ENCODE results near the gene BZW2. TPM values are rescaled to one million over a fixed set of nuclear protein-coding genes. Genes with fewer than 3 reads are reported as not detected.

The BZW2 gene
- total and polyA plus RNA-seq, 2 donors (not counting 1 experiment from before 2014, with no cell fraction given), result 18.4 to 20.6 TPM

DNA sequence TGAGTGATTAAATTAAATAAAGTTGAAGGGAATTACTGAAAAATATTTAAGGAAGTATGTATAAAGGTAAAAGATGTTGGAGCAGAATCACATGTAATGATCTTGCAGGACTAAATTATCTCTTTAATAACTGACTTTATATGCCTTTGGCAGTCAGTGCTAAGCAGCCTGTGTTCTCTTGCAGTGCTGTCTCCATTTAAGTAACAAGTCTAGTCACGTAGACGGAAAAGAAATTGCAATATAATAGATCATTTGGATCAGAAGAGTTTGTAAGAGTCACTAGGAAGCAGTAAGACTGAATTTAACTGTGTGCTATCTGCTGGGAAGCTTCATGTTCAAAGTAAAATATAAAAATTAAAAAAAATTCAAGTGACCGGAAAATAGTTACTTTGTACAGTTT lies 21.4 kb downstream of the BZW2 start:
- Mint-ChIP-seq H3K27me3 (no peaks in the 10 kb centered on the region), H3K27ac (no peak overlapping the region), H3K4me3 (no peak overlapping the region), H3K9me3 (ENCODE audit: insufficient read depth) (no peaks in the 10 kb centered on the region), H3K4me1 (peaks cover 5% of the 10 kb centered on the region)
- H3K4me3 ChIP-seq (ENCODE audit: control extremely low read depth in 1 of 5, extremely low read depth in 1 of 5, insufficient read depth in 1 of 5, low read depth in 2 of 5, low read length in 4 of 5), result no peak overlapping the region
- POLR2A ChIA-PET, result interaction anchor here (0.7 kb wide), 1 partner anchor 40 kb away, joined by 4 read pairs; no protein-coding TSS in a partner anchor
- H3K27me3 ChIP-seq (replicated peaks in 1 of 4; ENCODE audit: control extremely low read depth in 1 of 4, control insufficient read depth in 3 of 4, insufficient read depth in 4 of 4, low read length in 3 of 4), result no peaks in the 10 kb centered on the region
- 100% methylated on average over 2 of the region's 3 CpGs for WGBS (ENCODE audit: insufficient coverage)
- H4K20me1 ChIP-seq (ENCODE audit: control insufficient read depth, insufficient read depth, low read length, poor library complexity, severe bottlenecking), result peaks cover 13% of the 10 kb centered on the region
- H3K9ac ChIP-seq (ENCODE audit: low read length), result no peak overlapping the region
- peaks cover 30% of the 10 kb centered on the region for H3K79me2 ChIP-seq (ENCODE audit: control insufficient read depth, insufficient read depth, low read length)
- H3K27ac ChIP-seq (ENCODE audit: low read length in 2 of 2), result no peak overlapping the region
- no peak overlapping the region for H3K4me2 ChIP-seq (replicated peaks; ENCODE audit: low read depth, low read length, poor library complexity, severe bottlenecking)
- no peaks in the 10 kb centered on the region for H3K4me1 ChIP-seq (ENCODE audit: control insufficient read depth in 2 of 2, insufficient read depth in 2 of 2, low read length in 2 of 2)
- intact Hi-C loops (cut with micrococcal nuclease), result no loop called here
- TF ChIP-seq EZH2 (IDR thresholded peaks at IDR 0.05; ENCODE audit: borderline replicate concordance, insufficient read depth, low read depth, low read length, poor library complexity, severe bottlenecking), result no peak
- TF ChIP-seq, protein P1, sequence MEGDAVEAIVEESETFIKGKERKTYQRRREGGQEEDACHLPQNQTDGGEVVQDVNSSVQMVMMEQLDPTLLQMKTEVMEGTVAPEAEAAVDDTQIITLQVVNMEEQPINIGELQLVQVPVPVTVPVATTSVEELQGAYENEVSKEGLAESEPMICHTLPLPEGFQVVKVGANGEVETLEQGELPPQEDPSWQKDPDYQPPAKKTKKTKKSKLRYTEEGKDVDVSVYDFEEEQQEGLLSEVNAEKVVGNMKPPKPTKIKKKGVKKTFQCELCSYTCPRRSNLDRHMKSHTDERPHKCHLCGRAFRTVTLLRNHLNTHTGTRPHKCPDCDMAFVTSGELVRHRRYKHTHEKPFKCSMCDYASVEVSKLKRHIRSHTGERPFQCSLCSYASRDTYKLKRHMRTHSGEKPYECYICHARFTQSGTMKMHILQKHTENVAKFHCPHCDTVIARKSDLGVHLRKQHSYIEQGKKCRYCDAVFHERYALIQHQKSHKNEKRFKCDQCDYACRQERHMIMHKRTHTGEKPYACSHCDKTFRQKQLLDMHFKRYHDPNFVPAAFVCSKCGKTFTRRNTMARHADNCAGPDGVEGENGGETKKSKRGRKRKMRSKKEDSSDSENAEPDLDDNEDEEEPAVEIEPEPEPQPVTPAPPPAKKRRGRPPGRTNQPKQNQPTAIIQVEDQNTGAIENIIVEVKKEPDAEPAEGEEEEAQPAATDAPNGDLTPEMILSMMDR (IDR thresholded peaks at IDR 0.05), result no peak
- ATAC-seq (ENCODE audit: low read depth) (no peak), DNase-seq (no peak)
- CTCF ChIA-PET, result no interaction called here
- H3K36me3 ChIP-seq (replicated peaks in 1 of 2; ENCODE audit: control extremely low read depth in 1 of 2, control insufficient read depth in 1 of 2, extremely low read depth in 1 of 2, insufficient read depth in 2 of 2, low read length in 1 of 2), result peaks cover 7 to 18% of the 10 kb centered on the region in 2 experiments
- H3K9me3 ChIP-seq (ENCODE audit: control extremely low read depth in 1 of 3, control insufficient read depth in 2 of 3, insufficient read depth in 1 of 3, low read length in 2 of 3), result no peaks in the 10 kb centered on the region
- no peak overlapping the region for H2AFZ ChIP-seq (ENCODE audit: insufficient read depth, low read depth, low read length, poor library complexity, severe bottlenecking)

DNA sequence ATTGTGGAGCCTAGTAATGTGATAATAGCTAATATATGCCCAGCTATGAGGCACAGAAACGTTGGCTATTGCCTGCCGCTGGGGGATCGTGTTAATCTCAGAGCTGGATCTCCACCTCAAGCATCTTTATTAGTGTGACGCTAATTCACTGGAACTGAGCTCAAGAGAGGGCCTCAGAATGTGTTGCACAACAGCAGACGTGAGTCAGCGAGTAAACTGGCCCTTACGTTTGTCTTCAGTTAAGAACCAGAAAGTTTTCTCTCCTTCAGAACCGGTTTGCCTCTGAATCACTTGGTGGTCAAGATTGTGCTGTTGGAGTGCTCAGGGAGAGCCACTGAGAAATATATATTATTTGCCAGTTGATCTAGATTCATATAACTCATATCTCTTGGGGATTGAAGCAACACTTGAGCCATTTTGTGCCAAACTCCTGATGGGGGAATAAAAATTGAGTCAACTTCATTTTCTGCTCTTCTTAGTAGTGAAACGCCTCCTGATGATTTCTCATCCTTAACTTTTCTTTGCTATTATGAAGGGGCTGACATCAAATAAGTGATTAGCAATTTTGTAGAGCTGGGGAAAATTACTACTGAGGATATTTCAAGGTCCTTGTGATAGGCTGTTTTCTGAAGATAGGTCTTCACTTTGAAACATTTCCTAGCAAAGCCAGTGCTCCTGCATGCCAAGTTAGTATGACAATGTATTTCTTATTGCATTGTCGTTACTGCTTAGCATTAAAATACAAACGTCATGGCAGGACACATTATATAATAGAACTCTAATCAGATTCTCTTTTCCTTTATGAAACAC lies 22.3 kb downstream of the BZW2 start:
- ATAC-seq (ENCODE audit: low read depth), result no peak
- peaks cover 19% of the 10 kb centered on the region for H4K20me1 ChIP-seq (ENCODE audit: control insufficient read depth, insufficient read depth, low read length, poor library complexity, severe bottlenecking)
- Mint-ChIP-seq H3K9me3 (ENCODE audit: insufficient read depth) (no peaks in the 10 kb centered on the region), H3K27ac (no peak overlapping the region), H3K4me3 (no peak overlapping the region), H3K27me3 (no peaks in the 10 kb centered on the region), H3K4me1 (peaks cover 2% of the 10 kb centered on the region)
- H2AFZ ChIP-seq (ENCODE audit: insufficient read depth, low read depth, low read length, poor library complexity, severe bottlenecking), result no peak overlapping the region
- ChIA-PET CTCF (no interaction called here), POLR2A (no interaction called here)
- no peak overlapping the region for H3K9ac ChIP-seq (ENCODE audit: low read length)
- peaks cover 7 to 18% of the 10 kb centered on the region in 2 experiments for H3K36me3 ChIP-seq (replicated peaks in 1 of 2; ENCODE audit: control extremely low read depth in 1 of 2, control insufficient read depth in 1 of 2, extremely low read depth in 1 of 2, insufficient read depth in 2 of 2, low read length in 1 of 2)
- WGBS (ENCODE audit: insufficient coverage), result 98% methylated on average over 7 of the region's 11 CpGs
- no peak for DNase-seq
- intact Hi-C loops (cut with micrococcal nuclease), result no loop called here
- H3K79me2 ChIP-seq (ENCODE audit: control insufficient read depth, insufficient read depth, low read length), result peaks cover 28% of the 10 kb centered on the region
- TF ChIP-seq, protein P1 (IDR thresholded peaks at IDR 0.05), result no peak
- no peak for TF ChIP-seq EZH2 (IDR thresholded peaks at IDR 0.05; ENCODE audit: borderline replicate concordance, insufficient read depth, low read depth, low read length, poor library complexity, severe bottlenecking)
- no peaks in the 10 kb centered on the region for H3K4me1 ChIP-seq (ENCODE audit: control insufficient read depth in 2 of 2, insufficient read depth in 2 of 2, low read length in 2 of 2)
- H3K9me3 ChIP-seq (ENCODE audit: control extremely low read depth in 1 of 3, control insufficient read depth in 2 of 3, insufficient read depth in 1 of 3, low read length in 2 of 3), result no peaks in the 10 kb centered on the region
- no peak overlapping the region for H3K4me3 ChIP-seq (ENCODE audit: control extremely low read depth in 1 of 5, extremely low read depth in 1 of 5, insufficient read depth in 1 of 5, low read depth in 2 of 5, low read length in 4 of 5)
- no peak overlapping the region for H3K27ac ChIP-seq (ENCODE audit: low read length in 2 of 2)
- no peaks in the 10 kb centered on the region for H3K27me3 ChIP-seq (replicated peaks in 1 of 4; ENCODE audit: control extremely low read depth in 1 of 4, control insufficient read depth in 3 of 4, insufficient read depth in 4 of 4, low read length in 3 of 4)
- no peak overlapping the region for H3K4me2 ChIP-seq (replicated peaks; ENCODE audit: low read depth, low read length, poor library complexity, severe bottlenecking)

All from B cell (primary cell).